Measurements from ENCODE around the gene NRG3.

NRG3 gene

GRCh38 chr10:82826132-82826531, 951.1 kb downstream of the NRG3 start:
- Histone ChIP-seq H3K36me3 (ENCODE audit: control insufficient read depth in 1 of 2, insufficient read depth in 2 of 2, low read length in 2 of 2) (no peaks in the 10 kb centered on the region), H3K4me1 (ENCODE audit: control insufficient read depth in 1 of 2, insufficient read depth in 2 of 2, low read length in 2 of 2) (no peaks in the 10 kb centered on the region), H3K27ac (ENCODE audit: low read length) (no peak overlapping the region), H3K27me3 (ENCODE audit: low read depth, low read length) (no peaks in the 10 kb centered on the region), H3K4me3 (ENCODE audit: low read depth in 1 of 2, low read length in 2 of 2) (no peak overlapping the region), H3K9me3 (ENCODE audit: control insufficient read depth in 1 of 2, low read length in 2 of 2) (no peaks in the 10 kb centered on the region)

- Histone ChIP-seq H3K27ac (ENCODE audit: low read length) (no peak overlapping the region), H3K9me3 (ENCODE audit: control insufficient read depth in 1 of 2, low read length in 2 of 2) (no peaks in the 10 kb centered on the region), H3K4me1 (ENCODE audit: control insufficient read depth in 1 of 2, insufficient read depth in 2 of 2, low read length in 2 of 2) (no peaks in the 10 kb centered on the region), H3K27me3 (ENCODE audit: low read depth, low read length) (no peaks in the 10 kb centered on the region), H3K4me3 (ENCODE audit: low read depth in 1 of 2, low read length in 2 of 2) (no peak overlapping the region), H3K36me3 (ENCODE audit: control insufficient read depth in 1 of 2, insufficient read depth in 2 of 2, low read length in 2 of 2) (no peaks in the 10 kb centered on the region)
Observed at GRCh38 chr10:82827901-82828300, 952.9 kb downstream of the NRG3 start.

GRCh38 chr10:82847242-82847641, 972.2 kb downstream of the NRG3 start:
- H3K36me3 ChIP-seq (ENCODE audit: control insufficient read depth in 1 of 2, insufficient read depth in 2 of 2, low read length in 2 of 2), result no peaks in the 10 kb centered on the region
- no peaks in the 10 kb centered on the region for H3K9me3 ChIP-seq (ENCODE audit: control insufficient read depth in 1 of 2, low read length in 2 of 2)
- H3K4me1 ChIP-seq (ENCODE audit: control insufficient read depth in 1 of 2, insufficient read depth in 2 of 2, low read length in 2 of 2), result no peaks in the 10 kb centered on the region
- H3K4me3 ChIP-seq (ENCODE audit: low read depth in 1 of 2, low read length in 2 of 2), result no peak overlapping the region
- no peak overlapping the region for H3K27ac ChIP-seq (ENCODE audit: low read length)
- no peaks in the 10 kb centered on the region for H3K27me3 ChIP-seq (ENCODE audit: low read depth, low read length)

GRCh38 chr10:82850191-82850590, 975.2 kb downstream of the NRG3 start:
- H3K4me1 ChIP-seq (ENCODE audit: control insufficient read depth in 1 of 2, insufficient read depth in 2 of 2, low read length in 2 of 2), result no peaks in the 10 kb centered on the region
- no peak overlapping the region for H3K4me3 ChIP-seq (ENCODE audit: low read depth in 1 of 2, low read length in 2 of 2)
- H3K27ac ChIP-seq (ENCODE audit: low read length), result no peak overlapping the region
- H3K9me3 ChIP-seq (ENCODE audit: control insufficient read depth in 1 of 2, low read length in 2 of 2), result no peaks in the 10 kb centered on the region
- H3K27me3 ChIP-seq (ENCODE audit: low read depth, low read length), result no peaks in the 10 kb centered on the region
- no peaks in the 10 kb centered on the region for H3K36me3 ChIP-seq (ENCODE audit: control insufficient read depth in 1 of 2, insufficient read depth in 2 of 2, low read length in 2 of 2)

GRCh38 chr10:82856957-82857613, 982.1 kb downstream of the NRG3 start:
- Histone ChIP-seq H3K27me3 (ENCODE audit: low read depth, low read length) (no peaks in the 10 kb centered on the region), H3K36me3 (ENCODE audit: control insufficient read depth in 1 of 2, insufficient read depth in 2 of 2, low read length in 2 of 2) (no peaks in the 10 kb centered on the region), H3K4me3 (ENCODE audit: low read depth in 1 of 2, low read length in 2 of 2) (no peak overlapping the region), H3K4me1 (ENCODE audit: control insufficient read depth in 1 of 2, insufficient read depth in 2 of 2, low read length in 2 of 2) (no peaks in the 10 kb centered on the region), H3K27ac (ENCODE audit: low read length) (no peak overlapping the region), H3K9me3 (ENCODE audit: control insufficient read depth in 1 of 2, low read length in 2 of 2) (no peaks in the 10 kb centered on the region)

- no peaks in the 10 kb centered on the region for H3K4me1 ChIP-seq (ENCODE audit: control insufficient read depth in 1 of 2, insufficient read depth in 2 of 2, low read length in 2 of 2)
- no peaks in the 10 kb centered on the region for H3K27me3 ChIP-seq (ENCODE audit: low read depth, low read length)
- no peaks in the 10 kb centered on the region for H3K9me3 ChIP-seq (ENCODE audit: control insufficient read depth in 1 of 2, low read length in 2 of 2)
- H3K4me3 ChIP-seq (ENCODE audit: low read depth in 1 of 2, low read length in 2 of 2), result no peak overlapping the region
- no peaks in the 10 kb centered on the region for H3K36me3 ChIP-seq (ENCODE audit: control insufficient read depth in 1 of 2, insufficient read depth in 2 of 2, low read length in 2 of 2)
- H3K27ac ChIP-seq (ENCODE audit: low read length), result no peak overlapping the region
Observed at GRCh38 chr10:82861889-82862288, 986.9 kb downstream of the NRG3 start.

GRCh38 chr10:82865366-82865765, 990.4 kb downstream of the NRG3 start:
- Histone ChIP-seq H3K36me3 (ENCODE audit: control insufficient read depth in 1 of 2, insufficient read depth in 2 of 2, low read length in 2 of 2) (no peaks in the 10 kb centered on the region), H3K27ac (ENCODE audit: low read length) (no peak overlapping the region), H3K9me3 (ENCODE audit: control insufficient read depth in 1 of 2, low read length in 2 of 2) (no peaks in the 10 kb centered on the region), H3K4me1 (ENCODE audit: control insufficient read depth in 1 of 2, insufficient read depth in 2 of 2, low read length in 2 of 2) (no peaks in the 10 kb centered on the region), H3K27me3 (ENCODE audit: low read depth, low read length) (no peaks in the 10 kb centered on the region), H3K4me3 (ENCODE audit: low read depth in 1 of 2, low read length in 2 of 2) (no peak overlapping the region)

- Histone ChIP-seq H3K4me1 (ENCODE audit: control insufficient read depth in 1 of 2, insufficient read depth in 2 of 2, low read length in 2 of 2) (no peaks in the 10 kb centered on the region), H3K4me3 (ENCODE audit: low read depth in 1 of 2, low read length in 2 of 2) (no peak overlapping the region)
Observed at GRCh38 chr10:82866424-82867020, 991.5 kb downstream of the NRG3 start.

GRCh38 chr10:82867056-82867455, 992.1 kb downstream of the NRG3 start:
- Histone ChIP-seq H3K4me3 (ENCODE audit: low read depth in 1 of 2, low read length in 2 of 2) (no peak overlapping the region), H3K36me3 (ENCODE audit: control insufficient read depth in 1 of 2, insufficient read depth in 2 of 2, low read length in 2 of 2) (no peaks in the 10 kb centered on the region), H3K27me3 (ENCODE audit: low read depth, low read length) (no peaks in the 10 kb centered on the region), H3K27ac (ENCODE audit: low read length) (no peak overlapping the region), H3K4me1 (ENCODE audit: control insufficient read depth in 1 of 2, insufficient read depth in 2 of 2, low read length in 2 of 2) (no peaks in the 10 kb centered on the region), H3K9me3 (ENCODE audit: control insufficient read depth in 1 of 2, low read length in 2 of 2) (no peaks in the 10 kb centered on the region)

More at GRCh38 chr10:82866424-82867020, 991.5 kb downstream of the NRG3 start:
- Histone ChIP-seq H3K27me3 (ENCODE audit: low read depth, low read length) (no peaks in the 10 kb centered on the region), H3K27ac (ENCODE audit: low read length) (no peak overlapping the region), H3K9me3 (ENCODE audit: control insufficient read depth in 1 of 2, low read length in 2 of 2) (no peaks in the 10 kb centered on the region), H3K36me3 (ENCODE audit: control insufficient read depth in 1 of 2, insufficient read depth in 2 of 2, low read length in 2 of 2) (no peaks in the 10 kb centered on the region)

- H3K27me3 ChIP-seq (ENCODE audit: low read depth, low read length), result no peaks in the 10 kb centered on the region
- H3K36me3 ChIP-seq (ENCODE audit: control insufficient read depth in 1 of 2, insufficient read depth in 2 of 2, low read length in 2 of 2), result no peaks in the 10 kb centered on the region
- H3K4me1 ChIP-seq (ENCODE audit: control insufficient read depth in 1 of 2, insufficient read depth in 2 of 2, low read length in 2 of 2), result no peaks in the 10 kb centered on the region
- no peak overlapping the region for H3K4me3 ChIP-seq (ENCODE audit: low read depth in 1 of 2, low read length in 2 of 2)
- no peaks in the 10 kb centered on the region for H3K9me3 ChIP-seq (ENCODE audit: control insufficient read depth in 1 of 2, low read length in 2 of 2)
- H3K27ac ChIP-seq (ENCODE audit: low read length), result no peak overlapping the region
Observed at GRCh38 chr10:82874671-82875070, 999.7 kb downstream of the NRG3 start.

GRCh38 chr10:82880776-82881290, 1005.8 kb downstream of the NRG3 start:
- no peaks in the 10 kb centered on the region for H3K4me1 ChIP-seq (ENCODE audit: control insufficient read depth in 1 of 2, insufficient read depth in 2 of 2, low read length in 2 of 2)
- H3K36me3 ChIP-seq (ENCODE audit: control insufficient read depth in 1 of 2, insufficient read depth in 2 of 2, low read length in 2 of 2), result no peaks in the 10 kb centered on the region
- no peak overlapping the region for H3K27ac ChIP-seq (ENCODE audit: low read length)
- no peak overlapping the region for H3K4me3 ChIP-seq (ENCODE audit: low read depth in 1 of 2, low read length in 2 of 2)
- H3K9me3 ChIP-seq (ENCODE audit: control insufficient read depth in 1 of 2, low read length in 2 of 2), result no peaks in the 10 kb centered on the region
- no peaks in the 10 kb centered on the region for H3K27me3 ChIP-seq (ENCODE audit: low read depth, low read length)

- no peak overlapping the region for H3K4me3 ChIP-seq (ENCODE audit: low read depth in 1 of 2, low read length in 2 of 2)
- no peaks in the 10 kb centered on the region for H3K27me3 ChIP-seq (ENCODE audit: low read depth, low read length)
- no peaks in the 10 kb centered on the region for H3K36me3 ChIP-seq (ENCODE audit: control insufficient read depth in 1 of 2, insufficient read depth in 2 of 2, low read length in 2 of 2)
- H3K4me1 ChIP-seq (ENCODE audit: control insufficient read depth in 1 of 2, insufficient read depth in 2 of 2, low read length in 2 of 2), result peaks cover 0 to 6% of the 10 kb centered on the region in 2 donors
- no peaks in the 10 kb centered on the region for H3K9me3 ChIP-seq (ENCODE audit: control insufficient read depth in 1 of 2, low read length in 2 of 2)
- no peak overlapping the region for H3K27ac ChIP-seq (ENCODE audit: low read length)
Observed at GRCh38 chr10:82882722-82883121, 1007.7 kb downstream of the NRG3 start.

Measured in muscle layer of duodenum (tissue), 2 donors.